Measurements from ENCODE around the gene RAB31.
"Not testable (repeated sequence)": the region's sequence is repeated elsewhere in the genome, so short reads cannot be mapped to it uniquely, and the experiment has no call there.

DNA sequence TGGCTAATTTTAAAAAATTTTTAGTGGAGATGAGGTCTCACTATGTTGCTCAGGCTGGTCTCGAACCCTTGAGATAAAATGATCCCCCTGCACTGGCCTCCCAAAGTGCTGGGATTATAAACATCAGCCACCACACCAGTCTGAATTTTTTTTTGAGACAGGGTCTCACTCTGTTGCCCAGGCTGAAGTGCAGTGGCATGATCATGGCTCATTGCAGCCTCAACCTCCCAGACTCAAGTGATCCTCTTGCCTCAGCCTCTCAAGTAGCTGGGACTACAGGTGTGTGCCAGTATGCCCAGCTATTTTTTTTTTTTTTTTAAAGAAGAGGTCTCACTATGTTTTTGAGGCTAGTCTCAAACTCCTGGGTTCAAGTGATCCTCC, 191.4 kb downstream of the RAB31 start:
- not testable (repeated sequence) for TF ChIP-seq POLR2A (IDR thresholded peaks at IDR 0.05); EP300 (IDR thresholded peaks at IDR 0.05; ENCODE audit: low read depth)
- TF ChIP-seq, protein P1, sequence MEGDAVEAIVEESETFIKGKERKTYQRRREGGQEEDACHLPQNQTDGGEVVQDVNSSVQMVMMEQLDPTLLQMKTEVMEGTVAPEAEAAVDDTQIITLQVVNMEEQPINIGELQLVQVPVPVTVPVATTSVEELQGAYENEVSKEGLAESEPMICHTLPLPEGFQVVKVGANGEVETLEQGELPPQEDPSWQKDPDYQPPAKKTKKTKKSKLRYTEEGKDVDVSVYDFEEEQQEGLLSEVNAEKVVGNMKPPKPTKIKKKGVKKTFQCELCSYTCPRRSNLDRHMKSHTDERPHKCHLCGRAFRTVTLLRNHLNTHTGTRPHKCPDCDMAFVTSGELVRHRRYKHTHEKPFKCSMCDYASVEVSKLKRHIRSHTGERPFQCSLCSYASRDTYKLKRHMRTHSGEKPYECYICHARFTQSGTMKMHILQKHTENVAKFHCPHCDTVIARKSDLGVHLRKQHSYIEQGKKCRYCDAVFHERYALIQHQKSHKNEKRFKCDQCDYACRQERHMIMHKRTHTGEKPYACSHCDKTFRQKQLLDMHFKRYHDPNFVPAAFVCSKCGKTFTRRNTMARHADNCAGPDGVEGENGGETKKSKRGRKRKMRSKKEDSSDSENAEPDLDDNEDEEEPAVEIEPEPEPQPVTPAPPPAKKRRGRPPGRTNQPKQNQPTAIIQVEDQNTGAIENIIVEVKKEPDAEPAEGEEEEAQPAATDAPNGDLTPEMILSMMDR (IDR thresholded peaks at IDR 0.05): not testable (repeated sequence)
